K562 (cell line): ENCODE measurements around the gene FBXO44. TPM values are rescaled to one million over a fixed set of nuclear protein-coding genes. Genes with fewer than 3 reads are reported as not detected.

Experiments
- ARID3A ChIP-seq: IDR thresholded peaks from 2 replicates; pipeline ENCODE4 v1.6.1; 2012; ENCODE audit warnings: low read depth, low read length, improper control_type of control experiment, borderline replicate concordance
- CSDE1 ChIP-seq, 2 experiments: fragments of 450-650 bp; IDR thresholded peaks; 2 replicates each; pipeline ENCODE4 v1.6.1; 2016; ENCODE audit warnings: mild to moderate bottlenecking in 1 of 2
- CTBP1 ChIP-seq: fragments of 450-650 bp; IDR thresholded peaks from 2 replicates; pipeline ENCODE4 v1.6.1; 2016; ENCODE audit warnings: borderline replicate concordance
- E2F6 ChIP-seq, 2 experiments: IDR thresholded peaks; 2 replicates each; pipeline ENCODE4 v1.6.1; 2011; ENCODE audit warnings: borderline replicate concordance in 1 of 2, control low read depth in 1 of 2, low read depth in 1 of 2, low read length in 1 of 2, mild to moderate bottlenecking in 1 of 2, mixed read lengths in 1 of 2, moderate library complexity in 1 of 2; ENCODE audit not compliant: insufficient read depth in 1 of 2, insufficient read length in 1 of 2, poor library complexity in 1 of 2, severe bottlenecking in 1 of 2; ENCODE audit errors: extremely low read depth in 1 of 2
- L3MBTL2 ChIP-seq: fragments of 450-650 bp; IDR thresholded peaks from 2 replicates; pipeline ENCODE4 v1.6.1; 2016; ENCODE audit warnings: mild to moderate bottlenecking, moderate library complexity
- MNT ChIP-seq, 2 experiments: fragments of 450-650 bp; conservative IDR thresholded peaks; 2 replicates each; pipeline ENCODE4 v1.6.1; 2017; ENCODE audit warnings: mild to moderate bottlenecking in 2 of 2, moderate library complexity in 2 of 2
- NFATC3 ChIP-seq: fragments of 450-650 bp; IDR thresholded peaks from 2 replicates; pipeline ENCODE4 v1.6.1; 2017; ENCODE audit warnings: mild to moderate bottlenecking
- NONO ChIP-seq, 2 experiments: fragments of 200-400 bp in 1 of 2; fragments of 450-650 bp in 1 of 2; formaldehyde crosslinking in 1 of 2; IDR thresholded peaks; 2 replicates each; pipeline ENCODE4 v1.6.1; 2017; ENCODE audit warnings: low read depth in 2 of 2, mild to moderate bottlenecking in 2 of 2, moderate library complexity in 2 of 2, low read length in 1 of 2
- POLR2AphosphoS5 ChIP-seq: IDR thresholded peaks from 2 replicates; pipeline ENCODE4 v1.6.1; 2011; ENCODE audit warnings: mild to moderate bottlenecking, low read depth, low read length, moderate library complexity; ENCODE audit not compliant: control insufficient read depth, insufficient read depth
- RHOXF2B ChIP-seq: fragments of 250-450 bp; sonication (Bioruptor Pico); conservative IDR thresholded peaks from 2 replicates; pipeline ENCODE4 v1.5.1; 2021
- RNF2 ChIP-seq: sonication (generic); IDR thresholded peaks from 2 replicates; pipeline ENCODE4 v1.6.1; 2016
- SNRNP70 ChIP-seq: fragments of 200-400 bp; formaldehyde crosslinking; optimal IDR thresholded peaks from 2 replicates; pipeline ENCODE3; 2017; ENCODE audit warnings: low read depth, low read length
- YY1 ChIP-seq, 3 experiments: IDR thresholded peaks; 2 replicates each; pipeline ENCODE4 v1.6.1; 2011; ENCODE audit warnings: low read length in 2 of 3, mild to moderate bottlenecking in 2 of 3, moderate library complexity in 2 of 3, borderline replicate concordance in 1 of 3, control low read depth in 1 of 3, low read depth in 1 of 3; ENCODE audit not compliant: insufficient read depth in 3 of 3, insufficient replicate concordance in 2 of 3, control insufficient read depth in 1 of 3, insufficient read length in 1 of 3; ENCODE audit errors: extremely low read depth in 1 of 3
- ZBTB49 ChIP-seq: sonication (generic); formaldehyde crosslinking; IDR thresholded peaks from 2 replicates; pipeline ENCODE4 v1.8.0; 2022; ENCODE audit warnings: missing genetic modification reagents, mild to moderate bottlenecking, borderline replicate concordance
- ZBTB8A ChIP-seq: fragments of 450-650 bp; IDR thresholded peaks from 2 replicates; pipeline ENCODE4 v1.6.1; 2018; ENCODE audit warnings: mild to moderate bottlenecking, moderate library complexity; ENCODE audit not compliant: partially characterized antibody
- ZNF239 ChIP-seq: fragments of 250-450 bp; sonication (Bioruptor Pico); IDR thresholded peaks from 2 replicates; pipeline ENCODE4 v1.4.0; 2020; ENCODE audit warnings: mild to moderate bottlenecking
- ZNF282 ChIP-seq: sonication (generic); formaldehyde crosslinking; IDR thresholded peaks from 2 replicates; pipeline ENCODE4 v1.8.1; 2023; ENCODE audit warnings: missing genetic modification reagents
- ZNF436 ChIP-seq: fragments of 250-450, 450-650 bp; sonication (Bioruptor Pico); formaldehyde crosslinking; IDR thresholded peaks from 2 replicates; pipeline ENCODE4 v1.7.0; 2020; ENCODE audit warnings: mild to moderate bottlenecking
- ZNF766 ChIP-seq: fragments of 200-800 bp; sonication (Bioruptor generic); conservative IDR thresholded peaks from 2 replicates; pipeline ENCODE4 v1.6.1; 2016; ENCODE audit warnings: missing genetic modification characterization, missing compliant biosample characterization
- polyA plus RNA-seq, 8 experiments: library from polyadenylated mRNA; depleted of rRNA in 4 of 8; stranded (reverse) in 5 of 8; unstranded in 3 of 8; fragments of >200 nt; fragmentation: Nextera tagmentation in 2 of 8; fragmentation: Illumina TruSeq in 1 of 8; extraction: Ambion mirVana in 2 of 8; extraction: Trizol in 1 of 8; gene quantifications; 2 replicates each; pipeline versions ENCODE4 v1.2.1 to v1.2.3, GENCODE V29; 2011 to 2014; ENCODE audit warnings: inconsistent platforms in 1 of 8, missing spikeins in 1 of 8
- total RNA-seq, 7 experiments: library from RNA; depleted of rRNA in 6 of 7; stranded (reverse); fragments of >200 nt in 6 of 7; fragmentation: Illumina TruSeq in 2 of 7; extraction: Trizol in 2 of 7; gene quantifications; 2 replicates each; pipeline versions ENCODE4 v1.2.1 to v1.2.3, GENCODE V29; 2011 to 2021; ENCODE audit warnings: low replicate concordance in 1 of 7
- TF ChIP-seq, protein P1 (sequence below): fragments of 250-450 bp; sonication (Bioruptor Pico); IDR thresholded peaks from 2 replicates; pipeline ENCODE4 v1.8.0; 2021; ENCODE audit warnings: moderate library complexity, mild to moderate bottlenecking, inconsistent platforms

FBXO44 gene
- total and polyA plus RNA-seq, 9 of the 15 experiments (the other 6 are each of a cell fraction or from before 2014, with no cell fraction given), result 0.69 to 20.9 (median 6.7) TPM

GRCh38 chr1:11707621-11708276, 53.1 kb downstream of the FBXO44 start (continued):
- TF ChIP-seq ZBTB49 (CRISPR knock-in tag), result no peak
- TF ChIP-seq ARID3A, result no peak
- TF ChIP-seq NFATC3, result no peak
- TF ChIP-seq ZNF239, result no peak
- TF ChIP-seq, protein P1, sequence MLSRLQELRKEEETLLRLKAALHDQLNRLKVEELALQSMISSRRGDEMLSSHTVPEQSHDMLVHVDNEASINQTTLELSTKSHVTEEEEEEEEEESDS, result no peak
- peak; percentile 47 for TF ChIP-seq CTBP1
- TF ChIP-seq ZBTB8A, result no peak
- peak in 1 of 2 experiments; percentile 32 for TF ChIP-seq E2F6 (IDR thresholded peaks at IDR 0.05; ENCODE audit: borderline replicate concordance in 1 of 2, extremely low read depth in 1 of 2, insufficient read depth in 1 of 2, insufficient read length in 1 of 2, low read depth in 1 of 2, low read length in 1 of 2, poor library complexity in 1 of 2, severe bottlenecking in 1 of 2)
- no peak for TF ChIP-seq ZNF282 (CRISPR knock-in tag)
- TF ChIP-seq RNF2, result no peak
- no peak for TF ChIP-seq YY1 (IDR thresholded peaks at IDR 0.05; ENCODE audit: borderline replicate concordance in 1 of 3, control insufficient read depth in 1 of 3, extremely low read depth in 1 of 3, insufficient read depth in 3 of 3, insufficient read length in 1 of 3, insufficient replicate concordance in 2 of 3, low read depth in 1 of 3, low read length in 2 of 3)
- no peak for TF ChIP-seq ZNF436 (CRISPR knock-in tag)
- TF ChIP-seq MNT (conservative IDR thresholded peaks at IDR 0.05), result 0 out of 4 replicates have a peak, but pooled peaks of 1 of the 2 experiments have one; percentile 31
- peak; percentile 9; the same call in 1 of the 2 replicates for TF ChIP-seq ZNF766 (CRISPR knock-in tag)
- TF ChIP-seq CSDE1 (IDR thresholded peaks at IDR 0.05), result no peak
- TF ChIP-seq RHOXF2B (CRISPR knock-in tag), result no peak
- TF ChIP-seq NONO (IDR thresholded peaks at IDR 0.05; ENCODE audit: low read depth in 2 of 2, low read length in 1 of 2), result no peak
- no peak for TF ChIP-seq POLR2AphosphoS5
- no peak for TF ChIP-seq SNRNP70
- peak; percentile 81 for TF ChIP-seq L3MBTL2
